ENCODE measurements around the gene ISG15. TPM values are rescaled to one million over a fixed set of nuclear protein-coding genes. Genes with fewer than 3 reads are reported as not detected.

The ISG15 gene
- total RNA-seq, 1 donor = 90.5 TPM

- TF ChIP-seq CTCF (IDR thresholded peaks at IDR 0.05; ENCODE audit: extremely low read depth, low read depth, low read length) = no peak
- Histone ChIP-seq H3K4me3 (ENCODE audit: insufficient read depth, low read length) (no peak overlapping the region), H3K27ac (ENCODE audit: low read depth, low read length) (no peak overlapping the region), H3K79me2 (ENCODE audit: insufficient read depth, low read length) (no peaks in the 10 kb centered on the region), H3K27me3 (ENCODE audit: insufficient read depth, low read length) (no peaks in the 10 kb centered on the region), H2AFZ (ENCODE audit: low read length) (no peak overlapping the region), H3K4me1 (ENCODE audit: insufficient read depth, low read length) (peaks cover 7% of the 10 kb centered on the region), H3K4me2 (ENCODE audit: insufficient read depth, low read length) (no peak overlapping the region), H4K20me1 (ENCODE audit: insufficient read depth, low read length) (no peaks in the 10 kb centered on the region), H3K9me3 (ENCODE audit: low read depth, low read length) (no peaks in the 10 kb centered on the region), H3K36me3 (ENCODE audit: insufficient read depth, low read length) (no peaks in the 10 kb centered on the region)
- DNase-seq (ENCODE audit: insufficient read length, low spot score, missing footprints) = no peak
These were observed 31.3 kb downstream of the ISG15 start for GRCh38 chr1:1044455-1045078.

- Histone ChIP-seq H4K20me1 (ENCODE audit: insufficient read depth, low read length) (no peaks in the 10 kb centered on the region), H3K4me1 (ENCODE audit: insufficient read depth, low read length) (peaks cover 5% of the 10 kb centered on the region), H3K4me2 (ENCODE audit: insufficient read depth, low read length) (no peak overlapping the region), H3K79me2 (ENCODE audit: insufficient read depth, low read length) (no peaks in the 10 kb centered on the region), H2AFZ (ENCODE audit: low read length) (no peak overlapping the region), H3K9me3 (ENCODE audit: low read depth, low read length) (no peaks in the 10 kb centered on the region), H3K27me3 (ENCODE audit: insufficient read depth, low read length) (no peaks in the 10 kb centered on the region), H3K27ac (ENCODE audit: low read depth, low read length) (no peak overlapping the region), H3K4me3 (ENCODE audit: insufficient read depth, low read length) (no peak overlapping the region), H3K36me3 (ENCODE audit: insufficient read depth, low read length) (no peaks in the 10 kb centered on the region)
- no peak for DNase-seq (ENCODE audit: insufficient read length, low spot score, missing footprints)
- no peak for TF ChIP-seq CTCF (IDR thresholded peaks at IDR 0.05; ENCODE audit: extremely low read depth, low read depth, low read length)
These were observed 31.8 kb downstream of the ISG15 start for GRCh38 chr1:1045129-1045528.

GRCh38 chr1:1046243-1046642 is 32.9 kb downstream of the ISG15 start:
- Histone ChIP-seq H3K9me3 (ENCODE audit: low read depth, low read length) (no peaks in the 10 kb centered on the region), H3K36me3 (ENCODE audit: insufficient read depth, low read length) (no peaks in the 10 kb centered on the region)
- no peak for DNase-seq (ENCODE audit: insufficient read length, low spot score, missing footprints)

GRCh38 chr1:1046767-1047166 is 33.5 kb downstream of the ISG15 start:
- Histone ChIP-seq H2AFZ (ENCODE audit: low read length) (no peak overlapping the region), H3K27ac (ENCODE audit: low read depth, low read length) (no peak overlapping the region), H3K4me3 (ENCODE audit: insufficient read depth, low read length) (no peak overlapping the region), H3K4me2 (ENCODE audit: insufficient read depth, low read length) (no peak overlapping the region), H3K79me2 (ENCODE audit: insufficient read depth, low read length) (no peaks in the 10 kb centered on the region), H3K36me3 (ENCODE audit: insufficient read depth, low read length) (no peaks in the 10 kb centered on the region), H3K9me3 (ENCODE audit: low read depth, low read length) (no peaks in the 10 kb centered on the region), H3K4me1 (ENCODE audit: insufficient read depth, low read length) (no peaks in the 10 kb centered on the region), H4K20me1 (ENCODE audit: insufficient read depth, low read length) (no peaks in the 10 kb centered on the region), H3K27me3 (ENCODE audit: insufficient read depth, low read length) (no peaks in the 10 kb centered on the region)
- TF ChIP-seq CTCF (IDR thresholded peaks at IDR 0.05; ENCODE audit: extremely low read depth, low read depth, low read length) = no peak
- DNase-seq (ENCODE audit: insufficient read length, low spot score, missing footprints) = no peak

More at GRCh38 chr1:1046243-1046642, 32.9 kb downstream of the ISG15 start:
- Histone ChIP-seq H4K20me1 (ENCODE audit: insufficient read depth, low read length) (no peaks in the 10 kb centered on the region), H3K4me2 (ENCODE audit: insufficient read depth, low read length) (no peak overlapping the region), H2AFZ (ENCODE audit: low read length) (no peak overlapping the region), H3K4me1 (ENCODE audit: insufficient read depth, low read length) (no peaks in the 10 kb centered on the region), H3K4me3 (ENCODE audit: insufficient read depth, low read length) (no peak overlapping the region), H3K27me3 (ENCODE audit: insufficient read depth, low read length) (no peaks in the 10 kb centered on the region), H3K79me2 (ENCODE audit: insufficient read depth, low read length) (no peaks in the 10 kb centered on the region), H3K27ac (ENCODE audit: low read depth, low read length) (no peak overlapping the region)
- no peak for TF ChIP-seq CTCF (IDR thresholded peaks at IDR 0.05; ENCODE audit: extremely low read depth, low read depth, low read length)
